HCT116 (cell line): ENCODE data around the gene ZBTB7C. TPM values are rescaled to one million over a fixed set of nuclear protein-coding genes. Genes with fewer than 3 reads are reported as not detected.

ENCODE experiments used
- ATAC-seq: fragments of 200-7000 bp; cut with Tn5 transposase; 2 replicates; pipeline ENCODE4 v1.9.1; 2020; ENCODE audit warnings: mild to moderate bottlenecking, moderate library complexity
- BruUV-seq: library from RNA; stranded (reverse); fragments of 400-500 nt; replicated peaks from 2 replicates; lab custom pipeline; 2021; lab: Mats Ljungman, UMichigan
- CTCF ChIA-PET: fragments of 300-600 bp; sonication (Branson Sonifier 250); formaldehyde crosslinking; loops from one replicate; lab custom pipeline; 2021; ENCODE audit warnings: antibody characterized with exemption; lab: Charles Lee
- POLR2A ChIA-PET: fragments of 300-600, 350-600 bp; sonication (Branson Sonifier 250); formaldehyde crosslinking; loops from one replicate; lab custom pipeline; 2021; ENCODE audit warnings: antibody characterized with exemption; lab: Charles Lee
- RAD21 ChIA-PET, 2 experiments: fragments of 300-600 bp; sonication (Branson Sonifier 250); formaldehyde crosslinking; loops; one replicate each; lab custom pipeline; 2023; ENCODE audit warnings: low total read pairs in 2 of 2; ENCODE audit not compliant: uncharacterized antibody in 2 of 2, unreplicated experiment in 2 of 2, low non-redundant PET in 1 of 2; lab: Charles Lee
- DNase-seq: peaks from one replicate; pipeline ENCODE4 v3.0.0-alpha.2; 2010; ENCODE audit warnings: low read depth, low spot score
- H2AFZ ChIP-seq: fragments of 200-600 bp; shearing (Covaris generic), sonication (generic); 2 replicates; pipeline ENCODE4 v1.6.1; 2017; ENCODE audit warnings: low read depth, mixed run types, mixed read lengths, antibody characterized with exemption, low read length; ENCODE audit not compliant: poor library complexity, severe bottlenecking
- H3K27ac ChIP-seq: 2 replicates; pipeline ENCODE4 v1.5.1; 2012; ENCODE audit warnings: low read depth, low read length
- H3K27me3 ChIP-seq: fragments of 200-600 bp; sonication (generic); 2 replicates; pipeline ENCODE4 v1.6.1; 2016; ENCODE audit warnings: mixed run types, low read length, mixed read lengths; ENCODE audit not compliant: insufficient read depth
- H3K36me3 ChIP-seq, 2 experiments: fragments of 200-500 bp in 1 of 2; fragments of 200-600 bp in 1 of 2; sonication (Bioruptor generic) in 1 of 2; sonication (generic) in 1 of 2; 2 replicates each; pipeline versions ENCODE4 v1.5.1 to v1.6.1; 2014 to 2016; ENCODE audit warnings: low read length in 2 of 2, inconsistent platforms in 1 of 2, mixed read lengths in 1 of 2, mixed run types in 1 of 2; ENCODE audit not compliant: insufficient read depth in 2 of 2, control insufficient read depth in 1 of 2
- H3K4me1 ChIP-seq, 2 experiments: fragments of 200-600 bp in 1 of 2; sonication (generic) in 1 of 2; 2 replicates each; pipeline versions ENCODE4 v1.5.1 to v1.6.1; 2012 to 2017; ENCODE audit warnings: low read length in 2 of 2, inconsistent platforms in 1 of 2, mild to moderate bottlenecking in 1 of 2, mixed read lengths in 1 of 2, mixed run types in 1 of 2, moderate library complexity in 1 of 2; ENCODE audit not compliant: insufficient read depth in 2 of 2, control insufficient read depth in 1 of 2
- H3K4me2 ChIP-seq: fragments of 200-600 bp; sonication (generic); 2 replicates; pipeline ENCODE4 v1.6.1; 2017; ENCODE audit warnings: mixed run types, low read length, mixed read lengths
- H3K4me3 ChIP-seq, 2 experiments: fragments of 200-600 bp in 1 of 2; sonication (generic) in 1 of 2; replicated peaks in 1 of 2; 2 replicates each; pipeline ENCODE4 v1.5.1; 2011 to 2016; ENCODE audit warnings: low read length in 2 of 2, control low read depth in 1 of 2, low read depth in 1 of 2, mild to moderate bottlenecking in 1 of 2, mixed read lengths in 1 of 2, mixed run types in 1 of 2
- H3K79me2 ChIP-seq: fragments of 200-600 bp; sonication (generic); 2 replicates; pipeline ENCODE4 v1.6.1; 2017; ENCODE audit warnings: mild to moderate bottlenecking, mixed run types, low read length, moderate library complexity, mixed read lengths; ENCODE audit not compliant: insufficient read depth
- H3K9ac ChIP-seq: fragments of 200-600 bp; sonication (generic); 2 replicates; pipeline ENCODE4 v1.6.1; 2016; ENCODE audit warnings: low read length, mixed read lengths
- H3K9me2 ChIP-seq: fragments of 200-600 bp; sonication (generic), shearing (Covaris generic); 2 replicates; pipeline ENCODE4 v1.6.1; 2017; ENCODE audit warnings: mixed run types, mild to moderate bottlenecking, moderate library complexity; ENCODE audit not compliant: insufficient read depth
- H3K9me3 ChIP-seq, 2 experiments: fragments of 200-500 bp in 1 of 2; fragments of 200-600 bp in 1 of 2; sonication (Bioruptor generic) in 1 of 2; sonication (generic) in 1 of 2; 2 replicates each; pipeline ENCODE4 v1.6.1; 2014 to 2017; ENCODE audit warnings: low read length in 2 of 2, mixed read lengths in 2 of 2, inconsistent platforms in 1 of 2, low read depth in 1 of 2, mild to moderate bottlenecking in 1 of 2, mixed run types in 1 of 2, moderate library complexity in 1 of 2; ENCODE audit not compliant: control insufficient read depth in 1 of 2, insufficient read depth in 1 of 2
- H4K20me1 ChIP-seq: fragments of 200-600 bp; sonication (generic), shearing (Covaris generic); 2 replicates; pipeline ENCODE4 v1.6.1; 2017; ENCODE audit warnings: mixed run types, mild to moderate bottlenecking, moderate library complexity; ENCODE audit not compliant: insufficient read depth
- CEBPB ChIP-seq: IDR thresholded peaks from 2 replicates; pipeline ENCODE4 v1.6.1; 2012; ENCODE audit warnings: low read depth
- FOSL1 ChIP-seq: IDR thresholded peaks from 2 replicates; pipeline ENCODE4 v1.6.1; 2012; ENCODE audit warnings: low read depth
- POLR2A ChIP-seq: IDR thresholded peaks from 2 replicates; pipeline ENCODE4 v1.7.0; 2011; ENCODE audit warnings: borderline replicate concordance; ENCODE audit not compliant: insufficient read depth, insufficient read length; ENCODE audit errors: extremely low read depth
- POLR2AphosphoS5 ChIP-seq: IDR thresholded peaks from 2 replicates; pipeline ENCODE4 v1.6.1; 2011; ENCODE audit warnings: mild to moderate bottlenecking, low read depth, low read length, moderate library complexity
- SIN3A ChIP-seq: IDR thresholded peaks from 2 replicates; pipeline ENCODE4 v1.6.1; 2012; ENCODE audit warnings: low read depth
- SRF ChIP-seq: IDR thresholded peaks from 2 replicates; pipeline ENCODE4 v1.6.1; 2012; ENCODE audit warnings: low read depth
- ZNF274 ChIP-seq: fragments of 200-500 bp; sonication (Bioruptor generic); IDR thresholded peaks from 2 replicates; pipeline ENCODE4 v1.6.1; 2014; ENCODE audit warnings: mild to moderate bottlenecking, low read depth, low read length, inconsistent platforms
- intact Hi-C: fragments of 100-400 bp; cut with micrococcal nuclease; formaldehyde crosslinking; loops from 2 replicates; pipeline ENCODE4 v1.10.0; 2022
- total RNA-seq: library from RNA; stranded (reverse); gene quantifications from one replicate; pipeline ENCODE4 v1.2.1, GENCODE V29; 2021; ENCODE audit not compliant: unreplicated experiment
- TF ChIP-seq, protein P1 (sequence below): IDR thresholded peaks from 2 replicates; pipeline ENCODE4 v1.6.1; 2012; ENCODE audit warnings: low read depth
- TF ChIP-seq, protein P2 (sequence below): IDR thresholded peaks from 2 replicates; pipeline ENCODE4 v1.6.1; 2012

ZBTB7C gene
- total RNA-seq, 1 experiment from 2014 or later, result 0.37 TPM

DNA sequence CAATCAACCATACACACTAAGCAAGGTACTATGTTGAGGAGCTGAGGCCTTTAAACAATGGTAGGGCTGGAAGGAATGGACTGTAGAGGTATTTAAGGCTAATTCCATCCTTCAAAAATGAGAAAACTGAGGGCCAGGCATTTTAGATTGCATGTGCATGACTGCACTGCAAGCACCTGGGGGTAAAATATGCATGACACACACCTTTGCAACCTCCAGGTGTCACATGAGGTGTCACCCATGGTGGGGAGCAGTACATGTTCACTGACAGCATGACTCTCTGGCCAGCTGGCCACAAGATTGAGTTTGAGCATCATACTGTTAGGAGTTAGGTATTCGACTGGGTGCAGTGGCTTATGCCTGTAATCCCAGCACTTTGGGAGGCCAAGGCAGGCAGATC lies 182.8 kb downstream of the ZBTB7C start (continued):
- TF ChIP-seq, protein P1, sequence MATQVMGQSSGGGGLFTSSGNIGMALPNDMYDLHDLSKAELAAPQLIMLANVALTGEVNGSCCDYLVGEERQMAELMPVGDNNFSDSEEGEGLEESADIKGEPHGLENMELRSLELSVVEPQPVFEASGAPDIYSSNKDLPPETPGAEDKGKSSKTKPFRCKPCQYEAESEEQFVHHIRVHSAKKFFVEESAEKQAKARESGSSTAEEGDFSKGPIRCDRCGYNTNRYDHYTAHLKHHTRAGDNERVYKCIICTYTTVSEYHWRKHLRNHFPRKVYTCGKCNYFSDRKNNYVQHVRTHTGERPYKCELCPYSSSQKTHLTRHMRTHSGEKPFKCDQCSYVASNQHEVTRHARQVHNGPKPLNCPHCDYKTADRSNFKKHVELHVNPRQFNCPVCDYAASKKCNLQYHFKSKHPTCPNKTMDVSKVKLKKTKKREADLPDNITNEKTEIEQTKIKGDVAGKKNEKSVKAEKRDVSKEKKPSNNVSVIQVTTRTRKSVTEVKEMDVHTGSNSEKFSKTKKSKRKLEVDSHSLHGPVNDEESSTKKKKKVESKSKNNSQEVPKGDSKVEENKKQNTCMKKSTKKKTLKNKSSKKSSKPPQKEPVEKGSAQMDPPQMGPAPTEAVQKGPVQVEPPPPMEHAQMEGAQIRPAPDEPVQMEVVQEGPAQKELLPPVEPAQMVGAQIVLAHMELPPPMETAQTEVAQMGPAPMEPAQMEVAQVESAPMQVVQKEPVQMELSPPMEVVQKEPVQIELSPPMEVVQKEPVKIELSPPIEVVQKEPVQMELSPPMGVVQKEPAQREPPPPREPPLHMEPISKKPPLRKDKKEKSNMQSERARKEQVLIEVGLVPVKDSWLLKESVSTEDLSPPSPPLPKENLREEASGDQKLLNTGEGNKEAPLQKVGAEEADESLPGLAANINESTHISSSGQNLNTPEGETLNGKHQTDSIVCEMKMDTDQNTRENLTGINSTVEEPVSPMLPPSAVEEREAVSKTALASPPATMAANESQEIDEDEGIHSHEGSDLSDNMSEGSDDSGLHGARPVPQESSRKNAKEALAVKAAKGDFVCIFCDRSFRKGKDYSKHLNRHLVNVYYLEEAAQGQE, result no peak
- TF ChIP-seq ZNF274 (no peak), SRF (no peak)

DNA sequence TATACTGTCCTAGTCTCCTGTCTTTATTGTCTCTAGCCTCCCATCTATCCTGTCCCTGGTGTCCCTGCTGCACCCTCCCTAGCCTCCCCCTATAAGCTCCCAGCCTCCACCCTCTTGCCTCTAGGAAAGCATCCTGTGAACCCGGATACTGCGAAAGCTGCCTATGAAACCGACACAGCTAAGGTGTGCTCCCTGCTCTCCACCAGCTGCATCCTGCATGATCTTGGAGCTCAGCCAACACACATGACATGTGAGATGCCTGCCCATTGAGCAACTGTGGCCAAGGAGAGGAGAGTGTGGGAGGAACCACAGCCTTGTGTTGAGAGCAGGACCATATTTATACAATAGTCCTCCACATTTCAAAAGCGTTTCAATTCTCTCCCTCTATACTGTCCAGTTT lies 187.1 kb downstream of the ZBTB7C start:
- peaks cover 0 to 6% of the 10 kb centered on the region in 2 experiments; a peak in 2 of 4 replicates for H3K4me1 ChIP-seq
- no peak for TF ChIP-seq SIN3A
- TF ChIP-seq POLR2A, result no peak
- TF ChIP-seq, protein P2, sequence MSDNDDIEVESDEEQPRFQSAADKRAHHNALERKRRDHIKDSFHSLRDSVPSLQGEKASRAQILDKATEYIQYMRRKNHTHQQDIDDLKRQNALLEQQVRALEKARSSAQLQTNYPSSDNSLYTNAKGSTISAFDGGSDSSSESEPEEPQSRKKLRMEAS, result no peak
- no peak for TF ChIP-seq FOSL1
- TF ChIP-seq POLR2AphosphoS5, result no peak
- no peak for TF ChIP-seq CEBPB
- TF ChIP-seq, all 23 proteins: peak for 0
- Histone ChIP-seq H3K4me2 (no peak overlapping the region), H2AFZ (no peak overlapping the region), H3K9me3 (no peaks in the 10 kb centered on the region), H3K9ac (no peak overlapping the region), H3K4me3 (no peak overlapping the region), H3K79me2 (no peaks in the 10 kb centered on the region), H3K36me3 (no peaks in the 10 kb centered on the region), H4K20me1 (no peaks in the 10 kb centered on the region), H3K27me3 (peaks cover 10% of the 10 kb centered on the region; the same call in 1 of the 2 replicates), H3K9me2 (no peaks in the 10 kb centered on the region), H3K27ac (no peak overlapping the region)
- POLR2A ChIA-PET, result no interaction called here
- DNase-seq (no peak), ATAC-seq (peak; percentile 42; the same call in 1 of the 2 replicates)
- CTCF ChIA-PET, result interaction anchor here (0.7 to 1.1 kb wide), 2 partner anchors 8 to 223 kb away, joined by 3 read pairs; no protein-coding TSS in a partner anchor
- intact Hi-C loops, result no loop called here
- RAD21 ChIA-PET, result no interaction called here
- no TSS peak for BruUV-seq
